BJ (cell line): Measurements from ENCODE around the gene MYOCD. TPM values are rescaled to one million over a fixed set of nuclear protein-coding genes. Genes with fewer than 3 reads are reported as not detected.

Experiments used
- CTCF ChIA-PET: fragments of 350-600 bp; formaldehyde crosslinking; extraction: SDS; loops from one replicate; lab custom pipeline; 2021; ENCODE audit warnings: antibody characterized with exemption, inconsistent platforms; lab: Yijun Ruan, JAX
- POLR2A ChIA-PET: fragments of 300-600 bp; sonication (Branson Sonifier 250); formaldehyde crosslinking; extraction: SDS; loops from one replicate; lab custom pipeline; 2021; ENCODE audit warnings: antibody characterized with exemption; lab: Charles Lee
- DNase-seq: peaks from one replicate; pipeline ENCODE4 v3.0.0-alpha.2; 2011; ENCODE audit warnings: low read depth
- H3K27me3 ChIP-seq: 2 replicates; pipeline ENCODE4 v1.6.0; 2011; ENCODE audit warnings: low read length; ENCODE audit not compliant: control insufficient read depth, insufficient read depth
- H3K36me3 ChIP-seq: 2 replicates; pipeline ENCODE4 v1.5.1; 2011; ENCODE audit warnings: low read length; ENCODE audit not compliant: control insufficient read depth, insufficient read depth
- H3K4me3 ChIP-seq: 2 replicates; pipeline ENCODE4 v1.5.1; 2011; ENCODE audit warnings: low read depth, mild to moderate bottlenecking, control low read depth, low read length
- CTCF ChIP-seq: IDR thresholded peaks from 2 replicates; pipeline ENCODE4 v1.5.1; 2011; ENCODE audit warnings: low read depth, mild to moderate bottlenecking, control low read depth, inconsistent platforms, low read length, moderate library complexity; ENCODE audit not compliant: insufficient read depth
- polyA plus RNA-seq: library from polyadenylated mRNA; depleted of rRNA; stranded (reverse); fragments of >200 nt; gene quantifications from 2 replicates; pipeline ENCODE4 v1.2.3, GENCODE V29; 2011

The MYOCD gene
- polyA plus RNA-seq, 1 experiment = 18.3 TPM

DNA sequence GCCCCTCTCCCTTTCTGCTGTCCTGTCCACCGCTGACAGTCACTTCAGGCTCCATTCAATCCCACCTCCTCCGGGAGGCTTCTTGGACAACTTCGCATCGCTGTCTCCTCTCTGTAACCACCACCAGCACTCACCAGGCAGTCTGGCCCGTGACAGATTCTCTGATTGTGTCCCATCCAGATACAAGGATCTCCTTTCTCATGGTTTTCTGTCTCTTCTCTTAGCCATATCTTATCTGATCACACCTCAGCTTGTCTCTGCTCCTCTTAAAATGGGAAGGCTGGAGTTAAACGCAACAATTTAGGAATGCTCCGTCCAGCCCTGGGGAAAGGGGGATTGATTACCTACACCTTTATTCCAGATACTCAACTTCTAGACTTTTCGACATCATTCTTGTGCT lies 66.7 kb downstream of the MYOCD start:
- no peaks in the 10 kb centered on the region for H3K27me3 ChIP-seq
- no peaks in the 10 kb centered on the region for H3K36me3 ChIP-seq
- no peak for TF ChIP-seq CTCF
- DNase-seq = no peak
- ChIA-PET POLR2A (interaction anchor here (0.6 kb wide), 1 partner anchor 634 kb away, joined by 8 read pairs; no protein-coding TSS in a partner anchor), CTCF (interaction anchor here (0.9 to 1.2 kb wide), 2 partner anchors 10 to 32 kb away, joined by 3 to 7 read pairs; no protein-coding TSS in a partner anchor)
- H3K4me3 ChIP-seq = no peak overlapping the region

- POLR2A ChIA-PET = no interaction called here
- DNase-seq = no peak
- Histone ChIP-seq H3K27me3 (no peaks in the 10 kb centered on the region), H3K36me3 (no peaks in the 10 kb centered on the region), H3K4me3 (no peak overlapping the region)
- TF ChIP-seq CTCF = no peak
- CTCF ChIA-PET = no interaction called here
Measured at GRCh38 chr17:12734926-12735325, 69.2 kb downstream of the MYOCD start.

GRCh38 chr17:12735517-12735916 lies 69.8 kb downstream of the MYOCD start:
- CTCF ChIA-PET = interaction anchor here (0.6 kb wide), 1 partner anchor 726 kb away, joined by 3 read pairs; no protein-coding TSS in a partner anchor
- H3K4me3 ChIP-seq = no peak overlapping the region

GRCh38 chr17:12736526-12736925 lies 70.8 kb downstream of the MYOCD start:
- ChIA-PET CTCF (interaction anchor here (0.6 to 0.9 kb wide), 2 partner anchors 14 to 481 kb away, joined by 3 read pairs; no protein-coding TSS in a partner anchor), POLR2A (no interaction called here)
- no peak overlapping the region for H3K4me3 ChIP-seq
- DNase-seq = no peak
- no peaks in the 10 kb centered on the region for H3K36me3 ChIP-seq
- no peak for TF ChIP-seq CTCF
- H3K27me3 ChIP-seq = no peaks in the 10 kb centered on the region

More at GRCh38 chr17:12735517-12735916, 69.8 kb downstream of the MYOCD start:
- Histone ChIP-seq H3K36me3 (no peaks in the 10 kb centered on the region), H3K27me3 (no peaks in the 10 kb centered on the region)
- no peak for DNase-seq
- POLR2A ChIA-PET = no interaction called here
- TF ChIP-seq CTCF = no peak

GRCh38 chr17:12737740-12738469 lies 72.2 kb downstream of the MYOCD start:
- CTCF ChIA-PET = no interaction called here
- H3K27me3 ChIP-seq = no peaks in the 10 kb centered on the region
- POLR2A ChIA-PET = no interaction called here
- no peak for TF ChIP-seq CTCF
- no peaks in the 10 kb centered on the region for H3K36me3 ChIP-seq
- H3K4me3 ChIP-seq = no peak overlapping the region
- DNase-seq = no peak
